ACC112 (cell line): ENCODE data around the gene ST6GALNAC3.

Experiments used
- H2AFZ ChIP-seq: fragments of 200-600 bp; sonication (generic); one replicate; pipeline ENCODE4 v1.6.0; 2017; ENCODE audit warnings: antibody characterized with exemption, low read length; ENCODE audit not compliant: unreplicated experiment
- H3K27ac ChIP-seq: fragments of 200-600 bp; sonication (generic); 2 replicates; pipeline ENCODE4 v1.5.1; 2014; ENCODE audit warnings: low read depth, mild to moderate bottlenecking, antibody characterized with exemption, low read length, moderate library complexity
- H3K27me3 ChIP-seq: fragments of 200-600 bp; sonication (generic); 2 replicates; pipeline ENCODE4 v1.6.1; 2014; ENCODE audit warnings: mild to moderate bottlenecking, antibody characterized with exemption, low read length, moderate library complexity, mixed read lengths; ENCODE audit not compliant: insufficient read depth
- H3K36me3 ChIP-seq: fragments of 200-600 bp; sonication (generic); 2 replicates; pipeline ENCODE4 v1.6.1; 2016; ENCODE audit warnings: mild to moderate bottlenecking, antibody characterized with exemption, low read length, moderate library complexity, mixed read lengths; ENCODE audit not compliant: insufficient read depth
- H3K4me1 ChIP-seq: fragments of 200-600 bp; sonication (generic); one replicate; pipeline ENCODE4 v1.6.1; 2016; ENCODE audit warnings: low read length, mixed read lengths; ENCODE audit not compliant: insufficient read depth, unreplicated experiment, control insufficient read depth
- H3K4me3 ChIP-seq: fragments of 200-600 bp; sonication (generic); 2 replicates; pipeline ENCODE4 v1.5.1; 2014; ENCODE audit warnings: mild to moderate bottlenecking, low read depth, low read length
- H3K79me2 ChIP-seq: fragments of 200-600 bp; sonication (generic); one replicate; pipeline ENCODE4 v1.6.0; 2016; ENCODE audit warnings: low read length; ENCODE audit not compliant: control insufficient read depth, unreplicated experiment, insufficient read depth

Gene ST6GALNAC3

GRCh38 chr1:76548513-76549100 is 474.1 kb downstream of the ST6GALNAC3 start:
- no peaks in the 10 kb centered on the region for H3K27me3 ChIP-seq
- no peak overlapping the region for H3K4me3 ChIP-seq
- no peaks in the 10 kb centered on the region for H3K4me1 ChIP-seq

GRCh38 chr1:76554283-76554682 is 479.7 kb downstream of the ST6GALNAC3 start:
- no peak overlapping the region for H3K27ac ChIP-seq
- H3K36me3 ChIP-seq: no peaks in the 10 kb centered on the region
- no peaks in the 10 kb centered on the region for H3K4me1 ChIP-seq
- no peaks in the 10 kb centered on the region for H3K79me2 ChIP-seq
- H2AFZ ChIP-seq: no peak overlapping the region
- no peak overlapping the region for H3K4me3 ChIP-seq
- no peaks in the 10 kb centered on the region for H3K27me3 ChIP-seq

More at GRCh38 chr1:76548513-76549100, 474.1 kb downstream of the ST6GALNAC3 start:
- H3K79me2 ChIP-seq: no peaks in the 10 kb centered on the region
- H3K27ac ChIP-seq: no peak overlapping the region
- no peaks in the 10 kb centered on the region for H3K36me3 ChIP-seq
- H2AFZ ChIP-seq: no peak overlapping the region

DNA sequence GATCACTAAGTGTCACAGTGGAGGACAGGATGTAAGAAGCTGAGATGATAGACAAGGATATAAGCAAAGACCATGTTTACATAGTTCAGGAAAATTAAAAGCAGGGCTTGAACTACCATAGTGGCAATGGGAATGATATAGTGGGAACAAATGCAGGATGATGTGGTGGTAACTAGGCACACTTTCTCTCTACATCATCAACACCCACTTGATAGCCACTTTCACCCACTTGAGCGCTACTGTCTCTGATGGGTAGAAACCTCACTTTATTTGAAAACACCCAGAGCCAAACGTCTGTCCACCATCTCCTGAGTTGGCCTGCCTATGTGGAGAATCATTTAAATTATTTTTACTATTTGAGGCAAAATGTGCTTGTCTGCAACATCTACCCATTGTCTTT is 487.7 kb downstream of the ST6GALNAC3 start:
- Histone ChIP-seq H3K27ac (no peak overlapping the region), H3K4me1 (no peaks in the 10 kb centered on the region), H3K27me3 (no peaks in the 10 kb centered on the region), H3K79me2 (no peaks in the 10 kb centered on the region), H2AFZ (no peak overlapping the region), H3K36me3 (no peaks in the 10 kb centered on the region), H3K4me3 (no peak overlapping the region)

DNA sequence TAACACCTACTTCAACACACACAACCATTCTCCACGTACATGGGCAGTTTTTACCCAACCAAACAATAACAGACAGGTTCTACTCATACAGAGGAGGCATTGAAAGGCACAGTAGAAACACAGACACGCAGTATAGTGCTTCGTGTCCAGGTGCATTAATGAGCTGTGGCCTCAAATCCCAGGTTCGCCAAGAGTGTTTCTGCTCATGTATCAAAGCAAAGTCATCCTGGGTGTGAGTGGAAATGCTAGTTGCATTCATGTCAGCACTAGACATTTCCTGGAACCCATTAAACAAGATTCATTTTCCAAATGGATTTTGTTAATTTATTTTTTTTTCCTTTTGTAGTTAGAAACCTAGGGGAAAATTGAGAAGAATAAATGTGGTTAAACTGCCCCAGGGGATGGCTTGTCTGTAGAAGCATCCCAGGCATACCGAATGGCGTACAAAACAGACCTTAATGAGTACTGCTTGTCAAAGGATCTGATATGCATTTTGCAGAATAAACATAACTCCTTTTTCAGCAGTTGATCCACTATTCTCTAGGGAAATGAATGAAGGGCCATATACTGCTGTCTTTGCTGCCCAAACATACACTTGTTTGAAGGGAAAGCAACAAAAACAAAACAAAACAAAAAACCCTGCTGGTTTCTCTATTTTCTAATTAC is 494.2 kb downstream of the ST6GALNAC3 start:
- Histone ChIP-seq H3K27ac (no peak overlapping the region), H3K79me2 (no peaks in the 10 kb centered on the region), H3K36me3 (no peaks in the 10 kb centered on the region), H3K4me3 (no peak overlapping the region), H2AFZ (no peak overlapping the region), H3K27me3 (no peaks in the 10 kb centered on the region), H3K4me1 (no peaks in the 10 kb centered on the region)

DNA sequence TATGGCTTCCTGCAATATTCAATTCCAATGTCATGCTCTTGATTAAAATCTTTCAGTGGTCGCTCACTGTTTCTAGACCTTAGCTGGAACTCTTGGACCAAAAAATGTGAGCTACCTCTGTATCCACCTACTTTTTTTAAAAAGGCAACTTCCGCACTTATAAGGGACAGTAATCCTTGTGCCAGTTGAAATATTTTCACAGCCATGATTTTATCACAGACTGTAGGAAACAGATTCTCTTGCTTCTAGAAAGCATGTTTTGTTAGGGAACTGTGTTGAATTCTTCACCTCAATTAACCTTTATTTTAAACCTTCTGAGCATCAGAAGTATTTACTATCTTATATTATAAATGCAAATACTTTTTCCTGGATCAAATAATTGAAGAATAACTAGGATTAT is 496.7 kb downstream of the ST6GALNAC3 start:
- H3K36me3 ChIP-seq: no peaks in the 10 kb centered on the region
- H3K27me3 ChIP-seq: no peaks in the 10 kb centered on the region
- H3K27ac ChIP-seq: no peak overlapping the region
- H3K4me1 ChIP-seq: no peaks in the 10 kb centered on the region
- no peaks in the 10 kb centered on the region for H3K79me2 ChIP-seq
- no peak overlapping the region for H2AFZ ChIP-seq
- H3K4me3 ChIP-seq: no peak overlapping the region

- Histone ChIP-seq H2AFZ (no peak overlapping the region), H3K36me3 (no peaks in the 10 kb centered on the region), H3K4me1 (no peaks in the 10 kb centered on the region), H3K79me2 (no peaks in the 10 kb centered on the region), H3K4me3 (no peak overlapping the region), H3K27me3 (no peaks in the 10 kb centered on the region), H3K27ac (no peak overlapping the region)
Measured at GRCh38 chr1:76572229-76572628, 497.7 kb downstream of the ST6GALNAC3 start.

- Histone ChIP-seq H3K27me3 (no peaks in the 10 kb centered on the region), H3K36me3 (no peaks in the 10 kb centered on the region), H2AFZ (no peak overlapping the region), H3K4me3 (no peak overlapping the region), H3K79me2 (no peaks in the 10 kb centered on the region), H3K4me1 (no peaks in the 10 kb centered on the region), H3K27ac (no peak overlapping the region)
Measured at GRCh38 chr1:76576876-76577524, 502.5 kb downstream of the ST6GALNAC3 start.

GRCh38 chr1:76577525-76578185 is 503.1 kb downstream of the ST6GALNAC3 start:
- no peak overlapping the region for H3K27ac ChIP-seq
- no peak overlapping the region for H3K4me3 ChIP-seq
- H3K79me2 ChIP-seq: no peaks in the 10 kb centered on the region
- H3K4me1 ChIP-seq: no peaks in the 10 kb centered on the region
- H3K36me3 ChIP-seq: no peaks in the 10 kb centered on the region
- H2AFZ ChIP-seq: no peak overlapping the region
- no peaks in the 10 kb centered on the region for H3K27me3 ChIP-seq

DNA sequence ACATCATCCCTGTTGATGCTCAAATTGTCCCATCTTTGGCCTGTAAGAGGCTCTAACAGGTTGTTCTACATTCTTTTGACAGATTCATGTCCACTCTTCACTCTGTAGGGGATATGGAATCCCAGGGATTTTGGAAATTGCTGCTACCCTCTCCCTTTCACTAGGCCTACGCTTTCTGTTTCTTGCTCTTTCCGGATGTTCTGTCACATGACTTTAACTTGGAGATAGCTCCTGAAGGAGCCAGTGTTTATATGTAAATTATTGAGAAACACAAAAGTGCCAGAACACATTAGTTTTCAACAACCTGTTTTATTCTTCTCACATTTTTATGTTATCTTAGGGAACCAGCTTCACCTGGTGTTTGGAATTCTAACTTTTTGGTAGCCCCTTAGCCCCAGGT is 505.7 kb downstream of the ST6GALNAC3 start:
- Histone ChIP-seq H3K79me2 (no peaks in the 10 kb centered on the region), H3K4me3 (no peak overlapping the region), H3K27ac (no peak overlapping the region), H2AFZ (no peak overlapping the region), H3K27me3 (no peaks in the 10 kb centered on the region), H3K36me3 (no peaks in the 10 kb centered on the region), H3K4me1 (no peaks in the 10 kb centered on the region)

- H3K4me1 ChIP-seq: no peaks in the 10 kb centered on the region
Measured at GRCh38 chr1:76581712-76582111, 507.2 kb downstream of the ST6GALNAC3 start.

More at GRCh38 chr1:76581712-76582111, 507.2 kb downstream of the ST6GALNAC3 start:
- Histone ChIP-seq H3K27ac (no peak overlapping the region), H3K27me3 (no peaks in the 10 kb centered on the region), H3K36me3 (no peaks in the 10 kb centered on the region), H3K79me2 (no peaks in the 10 kb centered on the region), H2AFZ (no peak overlapping the region), H3K4me3 (no peak overlapping the region)
